Heart left ventricle (tissue), 13 donors: ENCODE measurements around the gene PRKCA.

Experiments
- POLR2A ChIP-seq, 2 donors: fragments of 450-650 bp; IDR thresholded peaks; one replicate each; pipeline ENCODE4 v1.6.1; 2017; ENCODE audit warnings: antibody characterized with exemption in 2 of 2, mild to moderate bottlenecking in 2 of 2, moderate library complexity in 2 of 2
- TF ChIP-seq, protein P1 (sequence below), 12 donors: fragments of 200-600 bp; sonication (generic) in 4 of 12; IDR thresholded peaks; one replicate each; pipeline versions ENCODE4 v1.5.0 to v1.8.0; 2018 to 2022; ENCODE audit warnings: antibody characterized with exemption in 12 of 12, mild to moderate bottlenecking in 5 of 12
- donor health status: ischemic (EF 13 %, LVEDD 7.1; RV severe dilation, severe dysfunction).
- donor health status: DM: no; HTN: yes; CAD: no.
- donor health status: DM: no; HTN: no; CAD: no.
- donor health status: ischemic (EF 25% LVEDD 6.9; RV normal size, moderate dysfunction).
- donor health status: ischemic (EF 25% LVEDD 5.7; RV mildly dilated, moderate dysfunction).
- donor health status: ischemic (EF 35%, LVEDD 5.7; RV mildly dilated, moderate dysfunction).
- donor health status: nonischemic (EF 11% LVEDD 7.7; RV severe dilation, severe dysfunction).
- donor health status: DM: yes; HTN: yes; CAD: no.
- donor health status: PGD.
- donor health status: ischemic (EF 29% LVEDD 5.4; RV normal size, mild dysfunction).
- donor health status: nonischemic (EF 23%, LVEDD 6.1; RV moderate dilation, normal function).

DNA sequence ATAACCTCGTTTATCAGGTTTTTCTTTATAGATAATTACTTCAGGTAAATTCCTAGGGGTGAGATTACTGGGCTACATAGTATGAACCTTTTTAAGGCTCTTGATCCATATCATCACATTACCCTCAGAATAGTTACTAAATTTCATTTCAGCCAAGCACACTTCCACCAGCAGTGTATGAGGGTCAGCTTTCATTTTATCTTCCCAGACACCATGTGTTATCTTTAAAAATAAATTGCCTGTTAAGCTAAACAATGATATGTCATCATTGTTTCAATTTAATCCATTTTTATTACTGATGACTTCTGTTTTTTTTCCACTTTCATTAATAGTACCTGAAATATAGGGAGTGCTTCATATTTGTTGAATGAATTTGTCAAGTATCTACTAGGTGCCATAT is 33.4 kb downstream of the PRKCA start:
- TF ChIP-seq, protein P1, sequence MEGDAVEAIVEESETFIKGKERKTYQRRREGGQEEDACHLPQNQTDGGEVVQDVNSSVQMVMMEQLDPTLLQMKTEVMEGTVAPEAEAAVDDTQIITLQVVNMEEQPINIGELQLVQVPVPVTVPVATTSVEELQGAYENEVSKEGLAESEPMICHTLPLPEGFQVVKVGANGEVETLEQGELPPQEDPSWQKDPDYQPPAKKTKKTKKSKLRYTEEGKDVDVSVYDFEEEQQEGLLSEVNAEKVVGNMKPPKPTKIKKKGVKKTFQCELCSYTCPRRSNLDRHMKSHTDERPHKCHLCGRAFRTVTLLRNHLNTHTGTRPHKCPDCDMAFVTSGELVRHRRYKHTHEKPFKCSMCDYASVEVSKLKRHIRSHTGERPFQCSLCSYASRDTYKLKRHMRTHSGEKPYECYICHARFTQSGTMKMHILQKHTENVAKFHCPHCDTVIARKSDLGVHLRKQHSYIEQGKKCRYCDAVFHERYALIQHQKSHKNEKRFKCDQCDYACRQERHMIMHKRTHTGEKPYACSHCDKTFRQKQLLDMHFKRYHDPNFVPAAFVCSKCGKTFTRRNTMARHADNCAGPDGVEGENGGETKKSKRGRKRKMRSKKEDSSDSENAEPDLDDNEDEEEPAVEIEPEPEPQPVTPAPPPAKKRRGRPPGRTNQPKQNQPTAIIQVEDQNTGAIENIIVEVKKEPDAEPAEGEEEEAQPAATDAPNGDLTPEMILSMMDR (IDR thresholded peaks at IDR 0.05): no peak
- TF ChIP-seq POLR2A (IDR thresholded peaks at IDR 0.05): no peak
